KMS-11 (cell line): ENCODE data around the gene TGM6.
"Not testable (repeated sequence)": the region's sequence is repeated elsewhere in the genome, so short reads cannot be mapped to it uniquely, and the experiment has no call there.

Source experiments
- H2AFZ ChIP-seq: fragments of 200-600 bp; sonication (generic); 2 replicates; pipeline ENCODE4 v1.6.1; 2016; ENCODE audit warnings: antibody characterized with exemption, mixed run types, low read depth
- H3K27ac ChIP-seq: fragments of 200-600 bp; sonication (generic); 2 replicates; pipeline ENCODE4 v1.6.1; 2016; ENCODE audit warnings: mild to moderate bottlenecking, mixed run types
- H3K27me3 ChIP-seq: fragments of 200-600 bp; sonication (generic); 2 replicates; pipeline ENCODE4 v1.6.1; 2017; ENCODE audit warnings: mild to moderate bottlenecking, low read depth, mixed run types, moderate library complexity; ENCODE audit not compliant: insufficient read depth
- H3K36me3 ChIP-seq: fragments of 200-600 bp; sonication (generic); 2 replicates; pipeline ENCODE4 v1.6.1; 2017; ENCODE audit warnings: mild to moderate bottlenecking, mixed run types; ENCODE audit not compliant: insufficient read depth
- H3K4me1 ChIP-seq: fragments of 200-600 bp; sonication (generic); 2 replicates; pipeline ENCODE4 v1.6.1; 2016; ENCODE audit warnings: mild to moderate bottlenecking, low read depth, mixed run types; ENCODE audit not compliant: poor library complexity, severe bottlenecking
- H3K4me2 ChIP-seq: fragments of 200-600 bp; sonication (generic); 2 replicates; pipeline ENCODE4 v1.7.0; 2016; ENCODE audit warnings: mild to moderate bottlenecking, mixed run types
- H3K4me3 ChIP-seq: fragments of 200-600 bp; sonication (generic); IDR thresholded peaks from 2 replicates; pipeline ENCODE4 v1.6.1; 2017; ENCODE audit warnings: low read depth, low read length, mixed read lengths; ENCODE audit not compliant: insufficient read depth
- H3K79me2 ChIP-seq: fragments of 200-600 bp; sonication (generic); 2 replicates; pipeline ENCODE4 v1.6.1; 2016; ENCODE audit warnings: low read depth, mixed run types; ENCODE audit not compliant: insufficient read depth
- H3K9ac ChIP-seq: fragments of 200-600 bp; sonication (generic); 2 replicates; pipeline ENCODE4 v1.6.1; 2016; ENCODE audit warnings: mild to moderate bottlenecking, mixed run types
- H4K20me1 ChIP-seq: fragments of 200-600 bp; sonication (generic); 2 replicates; pipeline ENCODE4 v1.6.1; 2016; ENCODE audit warnings: mild to moderate bottlenecking, mixed run types; ENCODE audit not compliant: insufficient read depth
- CTCF ChIP-seq: fragments of 200-600 bp; sonication (generic); conservative IDR thresholded peaks from 2 replicates; pipeline ENCODE4 v1.6.1; 2017; ENCODE audit warnings: low read depth, mild to moderate bottlenecking, antibody characterized with exemption, low read length, moderate library complexity, mixed read lengths

Gene TGM6

DNA sequence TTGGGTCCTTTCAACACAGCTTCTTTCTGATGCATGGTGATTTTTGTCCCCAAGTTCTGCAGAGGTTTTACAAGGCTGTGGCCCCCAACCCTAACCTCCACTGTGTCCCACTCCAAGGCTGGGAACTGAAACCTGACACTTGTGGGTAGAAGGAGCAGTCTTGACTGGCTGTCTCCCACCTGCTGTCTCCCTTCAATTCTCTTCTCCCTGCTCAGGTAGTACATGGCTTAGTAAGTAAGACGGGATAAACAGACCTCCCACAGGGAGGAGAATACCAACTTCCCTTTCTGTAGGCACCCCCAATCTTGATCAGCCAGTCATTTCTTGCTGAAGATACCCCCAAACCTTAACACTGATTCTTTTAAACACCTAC lies 25.0 kb downstream of the TGM6 start:
- H2AFZ ChIP-seq = no peak overlapping the region

DNA sequence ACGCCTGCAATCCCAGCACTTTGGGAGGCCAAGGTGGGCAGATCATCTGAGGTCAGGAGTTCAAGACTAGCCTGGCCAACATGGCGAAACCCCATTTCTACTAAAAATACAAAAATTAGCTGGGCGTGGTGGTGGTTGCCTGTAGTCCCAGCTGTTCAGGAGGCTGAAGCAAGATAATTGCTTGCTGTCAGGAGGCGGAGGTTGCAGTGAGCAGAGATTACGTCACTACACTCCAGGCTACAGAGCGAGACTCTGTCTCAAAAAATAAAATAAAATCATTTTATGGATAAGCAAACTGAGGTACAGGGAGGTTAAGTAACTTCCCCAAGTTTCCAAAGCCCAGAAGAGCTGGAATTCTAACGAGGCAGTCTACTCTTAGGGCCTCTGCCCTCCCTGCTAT lies 26.7 kb downstream of the TGM6 start:
- not testable (repeated sequence) for H2AFZ ChIP-seq, H3K79me2 ChIP-seq, H3K9ac ChIP-seq, H3K36me3 ChIP-seq, H3K4me2 ChIP-seq, H4K20me1 ChIP-seq, H3K4me3 ChIP-seq, H3K27me3 ChIP-seq, H3K4me1 ChIP-seq, H3K27ac ChIP-seq

More for the DNA sequence above, 25.0 kb downstream of the TGM6 start:
- H3K4me1 ChIP-seq = no peaks in the 10 kb centered on the region
- H4K20me1 ChIP-seq = no peaks in the 10 kb centered on the region
- no peaks in the 10 kb centered on the region for H3K27me3 ChIP-seq
- no peak overlapping the region for H3K4me3 ChIP-seq
- H3K36me3 ChIP-seq = no peaks in the 10 kb centered on the region
- no peak overlapping the region for H3K9ac ChIP-seq
- H3K79me2 ChIP-seq = no peaks in the 10 kb centered on the region
- H3K4me2 ChIP-seq = no peak overlapping the region
- no peak for TF ChIP-seq CTCF
- H3K27ac ChIP-seq = no peak overlapping the region

DNA sequence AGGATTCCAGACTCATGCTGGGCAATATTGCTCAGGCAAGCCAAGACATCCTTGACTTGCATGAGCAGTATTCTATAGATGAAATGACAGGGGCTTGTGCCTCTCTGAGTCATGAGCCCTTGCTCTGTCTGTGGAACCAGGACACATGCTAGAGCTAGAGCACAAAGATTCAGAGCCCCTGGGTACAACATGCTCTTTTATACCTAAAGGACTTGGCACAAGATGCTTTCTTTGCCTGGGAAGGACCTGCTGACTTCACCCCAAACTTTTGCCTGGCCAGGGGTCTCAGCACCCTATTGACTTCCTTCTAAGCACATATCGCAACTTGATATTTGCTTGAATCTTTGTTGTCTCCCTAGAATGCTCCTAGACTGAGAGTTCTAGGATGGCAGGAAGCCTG lies 27.4 kb downstream of the TGM6 start:
- H3K9ac ChIP-seq = no peak overlapping the region
- no peak for TF ChIP-seq CTCF
- no peak overlapping the region for H3K27ac ChIP-seq
- H4K20me1 ChIP-seq = no peaks in the 10 kb centered on the region
- H3K36me3 ChIP-seq = no peaks in the 10 kb centered on the region
- no peak overlapping the region for H3K4me2 ChIP-seq
- H2AFZ ChIP-seq = no peak overlapping the region
- no peaks in the 10 kb centered on the region for H3K79me2 ChIP-seq
- no peak overlapping the region for H3K4me3 ChIP-seq
- H3K4me1 ChIP-seq = no peaks in the 10 kb centered on the region
- no peaks in the 10 kb centered on the region for H3K27me3 ChIP-seq

- Histone ChIP-seq H3K9ac (no peak overlapping the region), H3K4me3 (no peak overlapping the region), H3K79me2 (no peaks in the 10 kb centered on the region), H3K27ac (no peak overlapping the region), H3K4me2 (no peak overlapping the region), H3K4me1 (no peaks in the 10 kb centered on the region), H2AFZ (no peak overlapping the region), H3K36me3 (no peaks in the 10 kb centered on the region), H4K20me1 (no peaks in the 10 kb centered on the region), H3K27me3 (no peaks in the 10 kb centered on the region)
- no peak for TF ChIP-seq CTCF
Observed at GRCh38 chr20:2416541-2417212, 36.0 kb downstream of the TGM6 start.

DNA sequence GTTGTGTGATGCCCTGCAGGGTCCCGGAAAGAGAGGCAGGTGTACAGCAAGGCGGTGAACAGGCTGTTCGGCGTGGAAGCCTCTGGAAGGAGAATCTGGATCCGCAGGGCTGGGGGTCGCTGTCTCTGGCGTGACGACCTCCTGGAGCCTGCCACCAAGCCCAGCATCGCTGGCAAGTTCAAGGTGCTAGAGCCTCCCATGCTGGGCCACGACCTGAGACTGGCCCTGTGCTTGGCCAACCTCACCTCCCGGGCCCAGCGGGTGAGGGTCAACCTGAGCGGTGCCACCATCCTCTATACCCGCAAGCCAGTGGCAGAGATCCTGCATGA lies 36.5 kb downstream of the TGM6 start:
- Histone ChIP-seq H3K9ac (no peak overlapping the region), H3K27ac (no peak overlapping the region), H3K27me3 (no peaks in the 10 kb centered on the region), H3K4me1 (no peaks in the 10 kb centered on the region), H3K4me2 (no peak overlapping the region), H3K36me3 (no peaks in the 10 kb centered on the region), H3K79me2 (no peaks in the 10 kb centered on the region), H2AFZ (no peak overlapping the region), H3K4me3 (no peak overlapping the region), H4K20me1 (no peaks in the 10 kb centered on the region)
- TF ChIP-seq CTCF = no peak
